ENCODE results near the gene GSDMA. TPM values are rescaled to one million over a fixed set of nuclear protein-coding genes. Genes with fewer than 3 reads are reported as not detected.

Gene GSDMA
- total and polyA plus RNA-seq, 4 donors = 0.06 to 0.23 (median 0.13) TPM

GRCh38 chr17:39953471-39953888 is 9.3 kb upstream of the GSDMA start:
- Histone ChIP-seq H3K4me3 (ENCODE audit: low read depth in 1 of 3, low read length in 3 of 3) (peak overlapping the region; percentile 20 to 45 (median 28)), H3K27ac (ENCODE audit: low read depth in 1 of 2, low read length in 2 of 2) (peak overlapping the region in 1 of 2 donors; percentile 50), H3K9ac (ENCODE audit: low read depth in 1 of 2, low read length in 2 of 2) (no peak overlapping the region), H3K9me3 (ENCODE audit: control insufficient read depth in 4 of 4, low read length in 3 of 4) (no peaks in the 10 kb centered on the region), H3K27me3 (ENCODE audit: control insufficient read depth in 4 of 4, insufficient read depth in 4 of 4, low read length in 3 of 4) (no peaks in the 10 kb centered on the region), H3K36me3 (ENCODE audit: control insufficient read depth in 4 of 4, insufficient read depth in 3 of 4, low read depth in 1 of 4, low read length in 3 of 4) (no peaks in the 10 kb centered on the region), H3K4me1 (ENCODE audit: control insufficient read depth in 4 of 4, insufficient read depth in 4 of 4, low read length in 3 of 4) (peaks cover 13 to 30% (median 18%) of the 10 kb centered on the region in 4 donors)
- DNase-seq (ENCODE audit: low spot score) = no peak
- TF ChIP-seq HNF4A (conservative IDR thresholded peaks at IDR 0.05) (no peak), RAD21 (IDR thresholded peaks at IDR 0.05) (no peak), FOXA2 (IDR thresholded peaks at IDR 0.05) (no peak), RXRA (IDR thresholded peaks at IDR 0.05) (no peak), NR2F2 (IDR thresholded peaks at IDR 0.05) (no peak), REST (IDR thresholded peaks at IDR 0.05) (no peak), ATF3 (IDR thresholded peaks at IDR 0.05) (no peak)
- TF ChIP-seq, protein P1, sequence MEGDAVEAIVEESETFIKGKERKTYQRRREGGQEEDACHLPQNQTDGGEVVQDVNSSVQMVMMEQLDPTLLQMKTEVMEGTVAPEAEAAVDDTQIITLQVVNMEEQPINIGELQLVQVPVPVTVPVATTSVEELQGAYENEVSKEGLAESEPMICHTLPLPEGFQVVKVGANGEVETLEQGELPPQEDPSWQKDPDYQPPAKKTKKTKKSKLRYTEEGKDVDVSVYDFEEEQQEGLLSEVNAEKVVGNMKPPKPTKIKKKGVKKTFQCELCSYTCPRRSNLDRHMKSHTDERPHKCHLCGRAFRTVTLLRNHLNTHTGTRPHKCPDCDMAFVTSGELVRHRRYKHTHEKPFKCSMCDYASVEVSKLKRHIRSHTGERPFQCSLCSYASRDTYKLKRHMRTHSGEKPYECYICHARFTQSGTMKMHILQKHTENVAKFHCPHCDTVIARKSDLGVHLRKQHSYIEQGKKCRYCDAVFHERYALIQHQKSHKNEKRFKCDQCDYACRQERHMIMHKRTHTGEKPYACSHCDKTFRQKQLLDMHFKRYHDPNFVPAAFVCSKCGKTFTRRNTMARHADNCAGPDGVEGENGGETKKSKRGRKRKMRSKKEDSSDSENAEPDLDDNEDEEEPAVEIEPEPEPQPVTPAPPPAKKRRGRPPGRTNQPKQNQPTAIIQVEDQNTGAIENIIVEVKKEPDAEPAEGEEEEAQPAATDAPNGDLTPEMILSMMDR (IDR thresholded peaks at IDR 0.05; ENCODE audit: low read depth, low read length, missing input control) = no peak
- 60% methylated on average over 9 of the region's 9 CpGs for WGBS

DNA sequence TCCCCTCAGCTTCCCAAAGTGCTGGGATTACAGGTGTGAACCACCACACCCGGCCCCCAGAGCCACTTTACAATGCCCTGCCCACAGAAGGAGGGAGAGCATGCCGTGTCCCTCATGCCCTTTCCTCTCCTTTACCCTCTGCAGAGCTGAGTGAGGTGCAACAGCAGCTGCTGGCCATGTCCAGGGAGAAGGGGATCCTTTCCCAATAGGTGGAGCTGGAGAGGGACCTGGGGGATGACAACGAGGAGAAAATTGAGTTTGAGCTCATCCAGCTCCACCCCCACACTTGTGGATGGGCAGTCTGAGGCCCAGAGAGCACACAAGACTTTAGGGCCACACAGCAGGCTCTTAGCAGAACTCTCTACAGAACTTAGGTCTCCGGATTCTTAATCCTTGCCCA is 7.9 kb upstream of the GSDMA start:
- no peak overlapping the region for H3K4me3 ChIP-seq (ENCODE audit: low read depth in 1 of 3, low read length in 3 of 3)
- H3K4me1 ChIP-seq (ENCODE audit: control insufficient read depth in 4 of 4, insufficient read depth in 4 of 4, low read length in 3 of 4) = peaks cover 13 to 26% (median 18%) of the 10 kb centered on the region in 4 donors
- H3K9me3 ChIP-seq (ENCODE audit: control insufficient read depth in 4 of 4, low read length in 3 of 4) = no peaks in the 10 kb centered on the region
- no peak overlapping the region for H3K9ac ChIP-seq (ENCODE audit: low read depth in 1 of 2, low read length in 2 of 2)
- WGBS = 56% methylated on average over 4 of the region's 4 CpGs
- no peak for DNase-seq (ENCODE audit: low spot score)
- H3K27ac ChIP-seq (ENCODE audit: low read depth in 1 of 2, low read length in 2 of 2) = no peak overlapping the region
- H3K27me3 ChIP-seq (ENCODE audit: control insufficient read depth in 4 of 4, insufficient read depth in 4 of 4, low read length in 3 of 4) = no peaks in the 10 kb centered on the region
- H3K36me3 ChIP-seq (ENCODE audit: control insufficient read depth in 4 of 4, insufficient read depth in 3 of 4, low read depth in 1 of 4, low read length in 3 of 4) = no peaks in the 10 kb centered on the region
- no peak for TF ChIP-seq SP1 (IDR thresholded peaks at IDR 0.05)
- TF ChIP-seq, protein P2, sequence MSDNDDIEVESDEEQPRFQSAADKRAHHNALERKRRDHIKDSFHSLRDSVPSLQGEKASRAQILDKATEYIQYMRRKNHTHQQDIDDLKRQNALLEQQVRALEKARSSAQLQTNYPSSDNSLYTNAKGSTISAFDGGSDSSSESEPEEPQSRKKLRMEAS (IDR thresholded peaks at IDR 0.05) = no peak
- TF ChIP-seq, protein P1 (IDR thresholded peaks at IDR 0.05; ENCODE audit: low read depth, low read length, missing input control) = no peak
- no peak for TF ChIP-seq YY1 (IDR thresholded peaks at IDR 0.05)
- TF ChIP-seq ZBTB33 (IDR thresholded peaks at IDR 0.05) = no peak
- TF ChIP-seq JUND (IDR thresholded peaks at IDR 0.05) = no peak
- no peak for TF ChIP-seq NR2F2 (IDR thresholded peaks at IDR 0.05)
- TF ChIP-seq RXRA (IDR thresholded peaks at IDR 0.05) = no peak
- no peak for TF ChIP-seq HNF4A (conservative IDR thresholded peaks at IDR 0.05)
- TF ChIP-seq FOXA2 (IDR thresholded peaks at IDR 0.05) = no peak
- no peak for TF ChIP-seq RAD21 (IDR thresholded peaks at IDR 0.05)
- TF ChIP-seq TAF1 (conservative IDR thresholded peaks at IDR 0.05) = no peak
